Measurements from ENCODE around the gene SHISAL2A.

SHISAL2A gene

GRCh38 chr1:52706136-52706670, 73.2 kb downstream of the SHISAL2A start:
- Histone ChIP-seq H3K4me3 (no peak overlapping the region), H3K27ac (no peak overlapping the region)
- no peak for DNase-seq (ENCODE audit: low spot score)
- TF ChIP-seq, protein P1, sequence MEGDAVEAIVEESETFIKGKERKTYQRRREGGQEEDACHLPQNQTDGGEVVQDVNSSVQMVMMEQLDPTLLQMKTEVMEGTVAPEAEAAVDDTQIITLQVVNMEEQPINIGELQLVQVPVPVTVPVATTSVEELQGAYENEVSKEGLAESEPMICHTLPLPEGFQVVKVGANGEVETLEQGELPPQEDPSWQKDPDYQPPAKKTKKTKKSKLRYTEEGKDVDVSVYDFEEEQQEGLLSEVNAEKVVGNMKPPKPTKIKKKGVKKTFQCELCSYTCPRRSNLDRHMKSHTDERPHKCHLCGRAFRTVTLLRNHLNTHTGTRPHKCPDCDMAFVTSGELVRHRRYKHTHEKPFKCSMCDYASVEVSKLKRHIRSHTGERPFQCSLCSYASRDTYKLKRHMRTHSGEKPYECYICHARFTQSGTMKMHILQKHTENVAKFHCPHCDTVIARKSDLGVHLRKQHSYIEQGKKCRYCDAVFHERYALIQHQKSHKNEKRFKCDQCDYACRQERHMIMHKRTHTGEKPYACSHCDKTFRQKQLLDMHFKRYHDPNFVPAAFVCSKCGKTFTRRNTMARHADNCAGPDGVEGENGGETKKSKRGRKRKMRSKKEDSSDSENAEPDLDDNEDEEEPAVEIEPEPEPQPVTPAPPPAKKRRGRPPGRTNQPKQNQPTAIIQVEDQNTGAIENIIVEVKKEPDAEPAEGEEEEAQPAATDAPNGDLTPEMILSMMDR (IDR thresholded peaks at IDR 0.05) = no peak
